Neural progenitor cell (in vitro differentiated cells): Measurements from ENCODE around the gene CEP350.

Source experiments
- EZH2 ChIP-seq: fragments of 200-600 bp; sonication (generic); IDR thresholded peaks from 2 replicates; pipeline ENCODE4 v1.6.1; 2017; ENCODE audit warnings: antibody characterized with exemption, mild to moderate bottlenecking, moderate library complexity
- EZH2phosphoT487 ChIP-seq: fragments of 200-600 bp; sonication (generic); IDR thresholded peaks from 2 replicates; pipeline ENCODE4 v1.6.1; 2017; ENCODE audit warnings: antibody characterized with exemption
- TF ChIP-seq, protein P1 (sequence below): fragments of 200-600 bp; sonication (generic); IDR thresholded peaks from 2 replicates; pipeline ENCODE4 v1.5.1; 2017; ENCODE audit warnings: antibody characterized with exemption, mild to moderate bottlenecking

GRCh38 chr1:180081474-180081873 lies 126.9 kb downstream of the CEP350 start:
- TF ChIP-seq, protein P1, sequence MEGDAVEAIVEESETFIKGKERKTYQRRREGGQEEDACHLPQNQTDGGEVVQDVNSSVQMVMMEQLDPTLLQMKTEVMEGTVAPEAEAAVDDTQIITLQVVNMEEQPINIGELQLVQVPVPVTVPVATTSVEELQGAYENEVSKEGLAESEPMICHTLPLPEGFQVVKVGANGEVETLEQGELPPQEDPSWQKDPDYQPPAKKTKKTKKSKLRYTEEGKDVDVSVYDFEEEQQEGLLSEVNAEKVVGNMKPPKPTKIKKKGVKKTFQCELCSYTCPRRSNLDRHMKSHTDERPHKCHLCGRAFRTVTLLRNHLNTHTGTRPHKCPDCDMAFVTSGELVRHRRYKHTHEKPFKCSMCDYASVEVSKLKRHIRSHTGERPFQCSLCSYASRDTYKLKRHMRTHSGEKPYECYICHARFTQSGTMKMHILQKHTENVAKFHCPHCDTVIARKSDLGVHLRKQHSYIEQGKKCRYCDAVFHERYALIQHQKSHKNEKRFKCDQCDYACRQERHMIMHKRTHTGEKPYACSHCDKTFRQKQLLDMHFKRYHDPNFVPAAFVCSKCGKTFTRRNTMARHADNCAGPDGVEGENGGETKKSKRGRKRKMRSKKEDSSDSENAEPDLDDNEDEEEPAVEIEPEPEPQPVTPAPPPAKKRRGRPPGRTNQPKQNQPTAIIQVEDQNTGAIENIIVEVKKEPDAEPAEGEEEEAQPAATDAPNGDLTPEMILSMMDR, result no peak
- TF ChIP-seq EZH2phosphoT487 (no peak), EZH2 (no peak)
